Right kidney (tissue), 1 donor: ENCODE results near the gene KCNV2.

ENCODE experiments used
- DNase-seq: peaks from one replicate; pipeline ENCODE4 v3.0.0-alpha.2; 2016

KCNV2 gene

DNA sequence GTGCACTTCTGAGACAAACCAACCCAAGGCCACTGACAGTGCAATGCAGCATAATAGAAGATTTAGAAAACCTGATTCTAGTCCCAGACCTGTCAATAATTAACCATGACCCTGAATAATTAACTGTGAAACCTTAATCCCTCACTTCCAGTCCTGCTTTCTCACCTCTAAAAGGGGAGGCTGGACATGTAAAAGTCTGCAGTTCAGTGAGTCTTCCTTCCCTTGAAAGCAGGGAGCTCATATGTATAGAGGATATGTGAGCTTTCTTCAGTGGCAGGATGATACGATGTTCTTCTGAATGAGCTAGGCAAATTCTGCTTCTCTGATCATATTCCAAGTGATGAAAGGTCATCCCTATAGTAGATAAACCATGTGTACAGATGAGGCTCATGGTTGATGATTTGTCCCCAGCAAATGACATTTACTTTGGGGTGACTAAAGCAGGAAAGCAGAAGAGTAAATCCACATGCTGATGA is 2.9 kb downstream of the KCNV2 start:
- DNase-seq = no peak

DNA sequence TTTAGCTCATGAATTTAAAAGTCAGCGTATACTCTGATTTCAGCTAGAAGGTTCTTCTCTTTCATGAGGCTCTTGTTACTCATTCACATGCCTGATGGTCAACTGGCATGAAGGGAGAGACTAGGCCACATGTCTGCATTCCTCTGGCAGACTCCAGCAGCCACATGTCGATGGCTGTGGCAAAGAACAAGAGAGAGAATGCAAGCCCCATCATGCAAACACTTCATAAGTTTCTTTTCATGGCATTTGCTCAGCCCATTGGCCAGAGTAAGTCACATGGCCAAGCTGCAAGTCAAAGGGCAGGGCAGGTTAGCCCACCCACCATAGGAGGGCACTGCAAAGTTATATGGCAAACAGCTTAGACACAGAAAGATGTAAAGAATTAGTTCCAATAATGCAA is 5.4 kb downstream of the KCNV2 start:
- DNase-seq = no peak

DNA sequence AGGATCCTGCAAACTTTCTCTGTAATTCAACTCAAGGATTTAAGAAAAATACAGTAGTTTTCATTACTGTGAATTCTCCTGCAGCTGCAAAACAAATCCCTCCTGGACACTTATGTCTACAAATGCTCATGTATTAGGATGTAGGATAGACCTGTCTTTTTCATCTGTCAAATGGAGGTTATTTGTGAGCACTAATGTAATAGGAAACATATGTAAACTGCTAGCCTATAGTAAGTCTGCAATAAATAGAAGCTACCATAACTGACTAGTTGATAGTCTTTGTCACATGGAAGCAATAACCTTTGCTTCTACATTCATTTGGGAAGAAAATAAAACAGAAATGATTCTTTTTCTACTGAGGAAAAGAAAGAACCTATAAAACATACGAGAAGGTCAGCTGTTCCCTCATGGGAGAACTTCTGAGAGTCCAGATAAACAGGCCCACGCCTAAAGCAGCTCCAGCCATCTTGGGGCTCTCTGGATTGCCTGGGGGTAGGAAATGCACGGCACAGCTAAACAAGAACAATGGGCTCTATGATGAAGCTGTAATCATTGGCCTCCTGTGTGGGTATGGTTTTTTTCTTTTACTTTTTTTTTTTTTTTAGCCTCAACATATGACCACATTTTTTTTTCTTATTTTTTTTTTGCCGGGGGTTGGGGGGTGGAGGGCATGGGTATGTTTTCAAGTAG is 6.2 kb downstream of the KCNV2 start:
- no peak for DNase-seq

DNA sequence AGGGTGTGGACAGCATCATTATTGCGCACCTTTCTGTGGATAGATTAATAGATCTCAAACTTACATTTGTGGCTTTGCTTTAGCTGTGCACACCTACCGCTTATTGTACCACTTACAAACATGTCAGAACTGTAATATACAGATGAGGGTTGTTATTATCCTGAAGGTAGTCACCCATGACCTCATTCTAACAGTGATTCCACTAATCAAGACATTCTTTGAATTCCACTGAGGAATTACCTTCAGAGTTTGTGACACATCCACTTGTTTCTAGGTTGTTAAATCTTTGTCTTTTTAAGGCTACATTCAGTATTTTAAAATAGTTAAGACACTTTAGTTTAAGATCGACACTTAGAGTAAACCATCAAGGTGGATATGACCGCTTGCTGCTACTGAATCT is 7.8 kb downstream of the KCNV2 start:
- DNase-seq = no peak

DNA sequence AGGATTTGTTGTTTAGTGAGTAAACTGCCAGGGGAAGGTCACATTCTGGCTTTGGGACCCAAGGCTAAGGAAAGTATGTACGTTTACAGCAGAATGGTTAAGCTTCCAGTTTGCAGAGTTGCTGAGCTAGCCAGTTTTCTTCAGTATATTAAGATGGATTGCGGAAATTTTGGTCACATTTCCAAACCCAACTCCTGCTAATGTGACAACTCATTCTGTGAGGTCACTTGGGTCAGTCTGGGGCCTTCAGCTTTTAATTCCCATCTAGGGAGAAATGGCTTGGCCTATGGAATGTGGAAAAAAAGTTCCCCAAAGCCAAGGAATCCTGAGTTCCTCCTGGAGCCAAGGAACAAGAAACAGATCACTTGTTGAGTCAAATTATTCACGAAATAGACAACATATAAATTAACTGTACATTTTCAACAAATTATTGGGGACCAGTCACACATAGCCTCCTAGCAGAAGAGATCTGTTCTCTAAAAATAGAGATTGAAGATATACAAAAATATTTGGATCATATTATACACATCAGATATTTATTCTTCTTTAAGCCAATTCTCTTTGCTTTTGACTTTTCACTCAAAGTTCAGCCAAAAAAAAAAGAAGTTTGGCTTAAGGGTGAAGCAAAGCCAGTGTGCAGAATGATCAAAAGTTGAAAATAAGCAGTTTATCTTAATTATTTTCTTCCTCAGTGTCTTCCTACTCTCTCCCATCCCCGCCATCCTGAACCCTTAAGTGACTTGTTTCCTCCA is 8.8 kb downstream of the KCNV2 start:
- no peak for DNase-seq

DNA sequence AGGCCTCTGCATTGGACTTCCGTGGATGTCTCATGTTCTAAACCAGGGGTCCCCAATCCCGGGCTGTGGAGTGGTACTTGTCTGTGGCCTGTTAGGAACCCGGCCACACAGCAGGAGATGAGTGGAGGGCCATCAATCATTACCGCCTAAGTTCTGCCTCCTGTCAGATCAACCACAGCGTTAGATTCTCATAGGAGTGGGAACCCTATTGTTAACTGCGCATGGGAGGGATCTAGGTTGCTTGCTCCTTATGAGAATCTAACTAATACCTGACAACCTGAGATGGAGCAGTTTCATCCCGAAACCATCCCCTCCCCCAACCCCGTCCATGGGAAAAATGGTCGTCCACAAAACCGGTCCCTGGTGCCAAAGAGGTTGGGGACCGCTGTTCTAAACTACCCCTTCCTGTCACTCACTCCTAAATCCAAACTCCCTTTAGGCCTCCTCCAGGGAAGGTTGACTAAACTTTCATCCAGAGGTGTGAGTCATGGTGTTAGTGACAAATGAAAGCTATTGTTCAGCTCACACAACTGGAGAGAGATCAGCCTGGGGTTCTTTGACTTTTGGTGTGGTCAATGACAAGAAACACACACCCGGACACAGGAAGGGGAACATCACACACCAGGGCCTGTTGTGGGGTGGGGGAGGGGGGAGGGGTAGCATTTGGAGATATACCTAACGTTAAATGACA is 9.5 kb downstream of the KCNV2 start:
- DNase-seq = no peak

DNA sequence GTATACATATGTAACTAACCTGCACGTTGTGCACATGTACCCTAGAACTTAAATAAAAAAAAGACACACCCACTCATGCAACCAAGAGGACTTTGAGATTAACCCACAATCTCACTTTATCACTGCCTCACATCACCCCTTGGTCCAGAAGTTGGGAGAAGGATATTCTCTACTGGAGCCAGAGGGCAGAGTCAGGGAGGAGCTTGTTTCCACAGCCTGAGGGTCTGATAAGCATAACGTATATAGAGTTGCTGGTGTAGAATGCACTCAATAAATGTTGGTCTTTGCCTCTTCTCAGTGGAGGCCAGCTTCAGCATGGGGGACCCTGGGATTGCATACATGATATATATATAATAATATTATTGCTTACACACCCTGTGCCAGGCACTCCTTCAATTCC is 10.1 kb downstream of the KCNV2 start:
- DNase-seq = no peak

DNA sequence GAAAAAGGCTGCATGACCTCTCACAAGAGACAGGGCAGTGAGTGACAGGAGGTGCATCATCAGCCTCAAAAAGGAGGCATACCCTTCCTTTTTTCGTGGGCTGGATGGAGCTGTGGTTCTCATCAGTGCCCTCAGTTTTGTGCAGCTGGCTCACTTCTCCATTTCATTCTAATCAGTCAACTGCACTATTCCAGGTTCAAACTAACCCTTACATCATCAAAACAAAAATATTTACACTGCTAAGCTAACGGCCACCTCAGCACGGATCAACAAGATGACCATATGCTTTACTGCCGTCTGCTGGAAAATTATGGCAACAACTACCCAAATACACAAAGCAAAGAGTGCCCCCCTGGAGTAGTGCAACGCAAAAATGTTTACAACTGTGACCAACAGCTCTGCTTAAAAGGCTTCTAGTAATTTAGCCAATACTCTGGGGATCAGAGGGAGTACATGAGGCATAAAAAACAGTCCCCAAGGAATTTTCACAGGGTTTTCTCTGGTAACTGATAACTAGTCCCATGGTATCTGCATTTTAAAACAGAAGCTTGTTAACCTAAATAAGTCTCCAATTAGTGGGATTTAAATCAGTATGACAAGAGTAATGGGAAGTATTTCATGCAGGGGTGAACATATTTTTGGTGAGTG is 10.8 kb downstream of the KCNV2 start:
- peak; percentile 41 for DNase-seq

DNA sequence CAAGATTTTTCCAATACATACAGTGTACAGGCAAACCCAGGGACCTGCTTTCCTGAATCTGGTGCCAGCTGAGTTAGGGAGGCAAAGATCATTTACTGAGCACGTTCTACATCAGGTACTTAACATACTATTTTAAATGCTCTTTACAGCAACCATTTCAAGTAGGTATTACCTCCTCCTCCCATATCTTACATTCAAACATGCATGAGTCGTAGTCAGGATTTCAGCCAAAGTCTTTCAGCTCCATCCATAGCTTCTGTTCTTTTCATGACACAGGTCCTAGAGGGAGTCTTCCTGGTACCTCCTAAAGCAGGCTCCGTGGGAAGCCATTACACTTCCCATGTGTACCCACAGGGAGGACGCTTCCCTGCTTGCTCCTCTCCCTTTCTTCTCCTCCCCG is 11.7 kb downstream of the KCNV2 start:
- no peak for DNase-seq

DNA sequence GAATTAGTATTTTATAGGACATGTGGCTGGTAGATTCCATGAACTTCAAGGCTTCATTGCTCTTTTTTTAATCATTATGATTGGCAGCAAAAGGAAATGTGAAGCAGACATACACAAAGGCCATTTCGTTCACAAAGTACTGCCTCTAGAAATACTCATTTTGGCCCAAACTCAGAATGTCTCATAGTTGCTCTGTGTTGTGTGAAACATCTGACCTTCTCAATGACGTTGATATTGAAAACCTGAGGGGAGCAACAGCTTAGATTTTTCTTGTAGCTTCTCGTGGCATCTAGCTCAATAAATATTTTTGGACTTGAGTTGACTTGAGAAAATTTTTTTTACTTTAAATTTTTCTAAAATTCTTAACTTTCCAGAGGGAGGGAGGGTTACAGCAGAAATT is 12.4 kb downstream of the KCNV2 start:
- no peak for DNase-seq

DNA sequence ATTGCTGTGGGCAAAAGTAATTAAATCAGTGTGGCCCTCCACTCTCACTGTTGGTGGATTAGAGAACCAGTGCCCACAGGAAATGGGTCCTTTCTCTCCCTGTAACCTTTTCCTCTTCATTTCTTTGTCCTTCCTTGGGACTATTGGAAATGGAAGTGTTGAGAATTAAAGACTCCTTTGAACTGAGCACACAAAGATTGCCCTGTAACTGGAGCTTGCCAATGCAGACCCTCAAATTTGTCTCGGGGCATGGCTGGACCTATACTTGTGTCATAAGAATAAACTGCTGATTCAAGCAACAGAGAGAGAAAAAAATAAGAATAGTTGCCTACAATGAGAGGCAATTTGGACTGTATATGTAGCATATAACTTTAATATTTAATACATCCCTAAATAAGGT is 13.7 kb downstream of the KCNV2 start:
- no peak for DNase-seq

DNA sequence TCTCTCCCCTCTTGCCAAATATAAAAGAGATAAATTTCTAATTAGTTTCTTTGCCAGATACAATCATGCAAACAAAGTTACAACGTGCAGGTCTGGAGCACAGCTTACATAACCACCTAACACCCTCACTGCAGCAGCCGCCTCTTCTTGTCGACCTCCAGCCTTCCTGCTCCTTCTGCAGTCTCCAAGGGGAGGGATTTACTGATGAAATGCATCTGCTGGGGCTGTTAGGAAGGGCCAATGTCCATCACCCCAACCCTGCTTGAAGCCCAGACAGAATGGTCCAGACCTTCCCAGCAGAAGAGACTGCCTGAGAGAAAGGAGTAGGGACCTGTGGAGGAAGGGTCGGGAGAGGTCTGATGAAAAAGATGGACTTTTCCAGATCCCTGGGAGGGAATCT is 15.2 kb downstream of the KCNV2 start:
- no peak for DNase-seq

DNA sequence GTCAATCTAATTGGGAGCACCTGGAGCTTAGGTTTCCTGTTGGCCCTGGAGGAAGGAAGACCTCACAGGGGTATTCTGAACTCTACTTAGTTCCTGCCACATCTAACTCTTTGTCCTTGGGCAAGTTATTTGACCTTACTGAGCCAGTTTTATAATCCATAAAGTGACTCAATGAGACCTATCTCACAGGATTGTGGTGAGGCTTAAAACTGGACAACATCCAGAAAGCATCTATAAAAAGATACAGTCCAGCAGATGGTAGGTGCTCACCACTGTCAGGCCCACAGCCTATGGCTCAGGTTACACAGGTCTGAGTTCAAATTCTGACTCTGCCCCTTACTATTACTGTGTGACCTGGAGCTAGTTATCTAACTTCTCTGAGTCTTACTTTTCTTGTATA is 23.3 kb downstream of the KCNV2 start:
- DNase-seq = no peak

DNA sequence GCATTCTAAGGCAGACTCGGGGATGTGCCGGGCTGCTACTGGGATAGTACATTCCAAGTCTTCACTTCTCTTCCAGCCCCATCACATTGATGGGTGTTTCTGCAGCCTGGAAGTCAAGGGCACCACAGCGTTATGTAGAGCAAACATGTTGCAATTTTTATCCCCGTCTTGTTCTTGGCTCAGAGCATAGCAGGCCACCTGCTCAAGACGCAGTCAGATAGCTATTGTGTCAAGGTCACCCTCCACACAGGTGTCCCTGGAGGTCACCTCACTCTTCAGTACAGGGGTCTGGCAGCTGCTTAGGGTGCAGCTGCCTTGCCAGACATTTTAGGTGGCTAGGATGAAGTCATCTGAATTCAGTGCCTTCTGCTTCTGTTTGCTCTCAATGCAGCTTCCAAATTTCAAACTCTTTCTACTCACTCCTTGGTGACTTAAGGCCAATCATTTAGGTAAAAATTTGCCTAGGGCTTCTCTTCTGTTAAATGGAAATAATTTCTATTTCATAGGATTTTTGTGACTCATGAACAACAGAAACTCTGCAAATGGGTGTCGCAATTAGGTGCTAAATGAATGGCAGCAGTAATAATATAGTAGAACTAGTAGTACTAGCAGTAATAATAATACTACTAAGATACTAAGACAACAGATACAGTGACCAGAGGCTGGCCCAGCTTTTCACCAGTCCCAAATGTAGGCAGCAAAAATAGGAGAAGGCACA is 24.3 kb downstream of the KCNV2 start:
- no peak for DNase-seq

DNA sequence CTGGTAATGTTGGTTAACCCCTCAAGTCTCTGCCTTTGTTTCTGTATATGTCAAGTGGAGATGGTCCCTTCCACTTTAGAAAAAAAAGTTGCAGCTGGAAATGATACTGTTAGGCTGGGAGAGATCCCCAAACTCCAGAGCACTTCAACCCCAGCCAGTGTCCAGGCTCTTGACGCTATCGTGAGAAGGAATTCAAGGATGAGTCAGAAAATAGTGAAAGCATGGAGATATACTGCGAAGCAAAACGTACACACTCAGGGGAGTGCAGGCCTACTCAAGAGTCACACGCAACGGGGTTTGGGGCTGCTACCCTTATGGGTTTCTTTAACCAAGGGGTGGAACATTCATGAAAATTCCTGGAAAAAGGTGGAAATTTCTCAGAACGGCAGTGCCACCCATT is 24.9 kb downstream of the KCNV2 start:
- DNase-seq = no peak

DNA sequence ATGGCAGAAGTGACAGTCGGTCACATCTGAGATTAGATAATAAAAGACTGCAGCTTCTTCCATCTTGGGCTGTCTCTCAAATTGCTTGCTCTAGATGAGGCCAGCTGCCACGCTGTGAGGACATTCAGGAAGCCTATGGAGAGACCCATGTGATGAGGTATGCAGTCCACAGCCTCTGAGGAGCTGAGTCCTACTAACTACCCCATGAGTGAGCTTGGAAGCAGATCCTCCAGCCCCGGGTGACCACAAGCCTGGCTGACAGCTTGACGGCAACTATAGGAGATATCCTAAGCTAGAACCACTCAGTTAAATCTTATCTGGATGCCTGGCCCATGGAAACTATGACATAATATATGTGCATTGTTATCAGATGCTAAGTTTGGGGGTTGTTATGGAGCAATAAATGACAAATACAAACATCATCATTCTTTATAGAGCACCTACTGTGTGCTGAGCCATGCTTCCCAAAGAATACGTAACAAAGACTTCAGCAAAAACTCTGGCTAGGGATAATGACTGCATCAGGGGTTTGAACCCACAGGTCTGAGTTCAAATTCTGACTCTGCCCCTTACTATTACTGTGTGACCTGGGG is 26.7 kb downstream of the KCNV2 start:
- DNase-seq = no peak

DNA sequence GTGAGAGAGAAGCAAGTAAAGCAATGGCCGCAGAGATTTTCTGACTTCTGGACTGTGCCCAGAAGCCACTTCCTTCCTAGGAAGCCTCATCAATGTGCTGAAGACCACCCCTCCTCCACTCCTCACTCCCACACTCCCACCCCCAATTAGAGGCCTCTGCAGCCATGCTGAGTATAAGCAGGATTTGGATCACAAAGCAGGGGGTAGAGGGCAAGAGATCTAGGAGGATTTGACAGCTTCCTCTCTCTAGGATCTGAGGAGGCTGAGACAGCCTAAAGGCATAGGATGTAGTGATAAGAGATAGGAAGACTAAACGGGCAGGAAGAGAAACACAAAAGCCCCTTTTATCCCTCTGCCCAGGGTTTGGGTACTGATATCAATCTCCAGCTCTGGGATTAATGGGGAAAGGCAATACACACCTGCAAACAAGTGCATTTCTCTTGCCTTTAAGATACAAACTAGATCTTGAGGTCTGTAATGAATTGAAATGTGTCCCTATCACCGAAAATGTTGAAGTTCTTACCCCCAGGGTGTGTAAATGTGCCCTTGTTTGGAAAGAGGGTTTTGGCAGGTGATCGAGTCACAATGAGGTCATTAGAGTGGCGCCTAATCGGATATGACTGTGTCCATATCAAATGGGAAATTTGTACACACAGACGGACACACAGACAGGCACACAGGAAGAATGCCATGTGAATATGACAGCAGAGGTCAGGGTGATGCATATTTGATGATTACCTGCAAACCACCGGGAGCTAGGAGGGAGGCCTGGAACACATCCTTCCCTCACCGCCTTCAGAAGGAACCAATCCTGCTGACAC is 28.5 kb downstream of the KCNV2 start:
- DNase-seq = no peak

DNA sequence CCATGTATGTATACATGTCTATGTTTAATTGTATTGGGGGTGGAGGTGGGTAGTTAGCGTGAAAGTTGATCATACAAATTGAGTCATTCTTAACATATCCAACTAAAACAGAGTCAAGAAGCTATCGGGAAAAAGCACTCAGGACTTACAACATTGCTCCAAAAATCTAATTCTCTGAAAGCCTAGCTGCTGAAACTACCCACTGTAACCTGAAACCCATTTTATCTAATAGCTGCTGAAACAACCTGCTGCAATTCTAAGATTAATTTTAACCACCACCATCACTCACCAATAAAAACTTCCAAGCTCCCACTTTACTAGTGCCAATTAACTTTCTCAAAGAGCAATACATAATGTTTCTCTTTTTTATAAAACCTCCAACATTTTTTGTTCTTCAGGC is 32.2 kb downstream of the KCNV2 start:
- no peak for DNase-seq

DNA sequence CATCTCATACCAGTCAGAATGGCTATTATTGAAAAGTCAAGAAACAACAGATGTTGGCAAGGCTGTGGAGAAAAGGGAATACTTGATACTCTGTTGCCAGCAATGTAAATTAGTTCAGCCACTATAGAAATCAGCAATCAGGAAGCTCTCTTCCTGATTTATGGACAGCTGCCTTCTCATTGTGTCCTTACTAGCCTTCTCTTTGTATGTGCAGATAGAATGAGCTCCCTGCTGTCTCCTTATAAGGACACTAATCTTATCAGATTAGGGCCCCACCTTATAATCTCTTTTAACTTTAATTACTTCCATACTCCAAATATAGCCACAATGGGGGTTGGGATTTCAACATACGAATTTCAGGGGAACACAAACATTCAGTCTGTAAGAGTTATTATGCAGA is 38.0 kb downstream of the KCNV2 start:
- DNase-seq = no peak

DNA sequence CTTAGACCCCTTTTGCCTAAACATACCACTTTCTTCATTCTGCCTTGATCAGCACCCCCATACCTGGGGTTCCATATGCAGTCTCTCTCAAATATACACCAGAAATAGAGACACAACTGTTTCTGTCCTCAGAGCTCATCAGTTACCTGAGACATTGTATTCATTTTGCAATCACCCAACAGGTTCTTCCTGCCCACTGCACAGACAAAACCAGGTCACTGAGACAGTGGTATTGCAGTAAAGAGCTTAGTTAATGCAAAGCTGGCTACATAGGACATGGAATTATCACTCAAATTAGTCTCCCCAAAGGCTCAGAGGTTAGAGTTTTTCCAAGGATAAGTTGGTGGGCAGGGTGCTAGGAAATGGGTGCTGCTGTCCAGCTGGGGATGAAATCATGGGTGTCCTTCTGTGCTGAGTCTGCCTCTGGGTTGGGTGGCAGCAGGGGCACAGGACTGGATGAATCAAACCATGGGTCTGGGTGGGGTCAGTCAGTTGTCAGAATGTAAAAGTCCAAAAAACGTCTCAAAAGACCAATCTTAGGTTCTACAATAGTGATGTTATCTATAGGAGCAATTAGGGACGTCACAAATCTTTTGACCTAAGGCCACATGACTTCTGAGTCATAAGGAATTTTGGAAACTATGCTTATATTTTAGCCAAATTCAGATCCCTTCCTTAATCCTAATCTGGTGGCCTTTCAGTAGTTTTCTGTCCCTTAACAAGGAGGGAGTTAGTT is 41.0 kb downstream of the KCNV2 start:
- no peak for DNase-seq
